ENCODE data around the gene AKAP1.

DNA sequence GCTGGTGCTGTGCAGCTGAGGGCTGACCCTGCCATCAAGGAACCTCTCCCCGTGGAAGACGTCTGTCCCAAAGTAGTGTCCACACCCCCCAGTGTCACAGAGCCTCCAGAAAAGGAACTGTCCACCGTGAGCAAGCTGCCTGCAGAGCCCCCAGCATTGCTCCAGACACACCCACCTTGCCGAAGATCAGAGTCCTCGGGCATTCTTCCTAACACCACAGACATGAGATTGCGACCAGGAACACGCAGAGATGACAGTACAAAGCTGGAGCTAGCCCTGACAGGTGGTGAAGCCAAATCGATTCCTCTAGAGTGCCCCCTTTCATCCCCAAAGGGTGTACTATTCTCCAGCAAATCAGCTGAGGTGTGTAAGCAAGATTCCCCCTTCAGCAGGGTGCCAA is 20.5 kb downstream of the AKAP1 start:
- TF ChIP-seq, protein P1, sequence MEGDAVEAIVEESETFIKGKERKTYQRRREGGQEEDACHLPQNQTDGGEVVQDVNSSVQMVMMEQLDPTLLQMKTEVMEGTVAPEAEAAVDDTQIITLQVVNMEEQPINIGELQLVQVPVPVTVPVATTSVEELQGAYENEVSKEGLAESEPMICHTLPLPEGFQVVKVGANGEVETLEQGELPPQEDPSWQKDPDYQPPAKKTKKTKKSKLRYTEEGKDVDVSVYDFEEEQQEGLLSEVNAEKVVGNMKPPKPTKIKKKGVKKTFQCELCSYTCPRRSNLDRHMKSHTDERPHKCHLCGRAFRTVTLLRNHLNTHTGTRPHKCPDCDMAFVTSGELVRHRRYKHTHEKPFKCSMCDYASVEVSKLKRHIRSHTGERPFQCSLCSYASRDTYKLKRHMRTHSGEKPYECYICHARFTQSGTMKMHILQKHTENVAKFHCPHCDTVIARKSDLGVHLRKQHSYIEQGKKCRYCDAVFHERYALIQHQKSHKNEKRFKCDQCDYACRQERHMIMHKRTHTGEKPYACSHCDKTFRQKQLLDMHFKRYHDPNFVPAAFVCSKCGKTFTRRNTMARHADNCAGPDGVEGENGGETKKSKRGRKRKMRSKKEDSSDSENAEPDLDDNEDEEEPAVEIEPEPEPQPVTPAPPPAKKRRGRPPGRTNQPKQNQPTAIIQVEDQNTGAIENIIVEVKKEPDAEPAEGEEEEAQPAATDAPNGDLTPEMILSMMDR (IDR thresholded peaks at IDR 0.05), result no peak
- no peak for TF ChIP-seq POLR2A (IDR thresholded peaks at IDR 0.05)
- TF ChIP-seq POLR2AphosphoS5 (IDR thresholded peaks at IDR 0.05), result no peak

All from gastroesophageal sphincter (tissue), 3 donors.